HG03103 (cell line): ENCODE data around the gene MYORG.
"Not testable (repeated sequence)": the region's sequence is repeated elsewhere in the genome, so short reads cannot be mapped to it uniquely, and the experiment has no call there.

Source experiments
- ATAC-seq: cut with Tn5 transposase; IDR thresholded peaks from one replicate; pipeline ENCODE4 v1.9.1; 2021; ENCODE audit warnings: low read depth; ENCODE audit not compliant: unreplicated experiment

Gene MYORG

DNA sequence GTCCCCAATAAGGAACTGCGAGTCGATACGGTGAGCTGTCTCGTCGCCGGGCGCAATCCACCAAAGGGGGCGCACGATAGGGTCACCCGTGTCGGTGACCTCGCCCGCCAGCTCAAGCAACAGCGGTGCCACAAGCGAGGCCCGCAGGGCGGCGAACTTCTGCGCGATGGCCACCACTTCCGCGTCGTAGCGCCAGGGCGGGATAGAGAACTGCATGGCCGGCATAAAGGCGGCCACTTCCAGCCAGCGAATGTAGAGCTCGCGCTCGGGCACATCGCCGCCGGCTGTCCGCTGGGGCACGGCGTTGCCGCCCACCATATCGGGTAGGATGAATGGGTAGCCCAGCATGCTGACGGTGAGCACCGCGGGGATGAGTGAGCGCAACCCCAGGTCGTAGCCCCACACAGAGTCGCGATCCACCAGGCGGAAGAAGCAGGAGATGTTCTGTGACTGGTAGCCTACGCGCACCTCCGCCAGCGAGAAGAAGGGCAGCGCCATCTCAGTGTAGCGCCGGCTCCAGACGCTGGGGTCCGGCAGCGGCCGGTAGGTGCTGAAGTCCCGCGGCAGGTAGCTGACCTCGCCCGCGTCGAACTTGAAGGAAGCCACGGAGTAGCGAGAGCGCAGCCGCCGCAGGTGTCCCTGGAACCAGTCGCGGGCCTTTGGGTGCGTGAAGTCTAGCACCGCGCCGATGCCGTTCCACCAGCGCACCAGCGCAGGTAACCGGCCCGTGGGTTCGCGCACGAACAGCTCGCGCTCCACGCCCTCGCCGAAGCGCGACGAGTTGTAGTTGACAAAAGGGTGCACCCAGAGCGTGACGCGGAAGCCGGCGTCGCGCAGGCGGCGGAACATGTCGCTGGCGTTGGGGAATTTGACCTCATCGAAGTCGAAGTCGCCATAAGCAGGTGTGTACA lies 5.5 kb downstream of the MYORG start:
- no peak for ATAC-seq

DNA sequence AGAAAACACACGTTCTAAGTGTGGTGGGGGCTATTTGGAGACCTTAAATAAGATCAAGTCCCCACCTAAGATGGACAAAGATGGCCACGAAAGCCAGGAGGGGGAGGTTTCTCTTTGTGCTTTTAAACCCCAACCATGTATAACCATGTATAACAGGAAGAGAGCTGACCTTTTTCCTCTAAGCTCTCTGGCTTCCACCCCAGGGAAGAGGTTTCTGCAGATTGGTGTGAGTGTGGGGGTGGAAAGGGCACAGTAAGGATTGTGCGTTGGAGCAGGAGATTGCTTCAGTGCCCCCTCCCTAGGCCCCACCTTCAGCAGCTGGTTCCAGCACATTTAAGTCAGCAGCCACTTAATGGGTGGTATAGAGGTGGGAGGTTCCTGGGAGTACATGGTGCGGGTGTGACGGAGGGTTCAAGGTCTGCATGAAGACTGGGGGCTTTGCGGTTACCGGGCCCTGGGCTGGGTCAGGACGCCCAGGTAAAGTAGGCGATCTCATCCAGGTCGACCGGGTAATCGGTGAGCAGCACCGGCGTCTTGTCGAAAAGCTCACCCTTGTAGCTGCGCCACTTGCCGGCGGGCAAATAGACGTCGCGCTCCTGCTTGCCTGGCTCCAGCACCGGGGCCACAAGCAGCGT lies 6.2 kb downstream of the MYORG start:
- ATAC-seq: no peak

GRCh38 chr9:34369636-34370035 lies 7.1 kb downstream of the MYORG start:
- no peak for ATAC-seq

DNA sequence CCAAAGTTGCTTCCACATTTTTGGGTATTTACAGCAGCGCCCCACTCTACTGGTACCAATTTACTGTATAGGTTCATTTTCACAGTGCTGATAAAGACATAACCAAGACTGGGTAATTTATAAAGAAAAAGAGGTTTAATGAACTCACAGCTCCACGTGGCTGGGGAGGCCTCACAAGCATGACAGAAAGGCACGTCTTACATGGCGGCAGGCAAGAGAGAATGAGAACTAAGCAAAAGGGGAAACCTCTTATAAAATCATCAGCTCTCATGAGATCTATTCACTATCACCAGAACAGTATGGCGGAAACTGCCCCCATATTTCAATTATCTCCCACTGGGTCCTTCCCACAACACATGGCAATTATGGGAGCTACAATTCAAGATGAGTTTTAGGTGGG lies 7.9 kb downstream of the MYORG start:
- ATAC-seq: not testable (repeated sequence)

DNA sequence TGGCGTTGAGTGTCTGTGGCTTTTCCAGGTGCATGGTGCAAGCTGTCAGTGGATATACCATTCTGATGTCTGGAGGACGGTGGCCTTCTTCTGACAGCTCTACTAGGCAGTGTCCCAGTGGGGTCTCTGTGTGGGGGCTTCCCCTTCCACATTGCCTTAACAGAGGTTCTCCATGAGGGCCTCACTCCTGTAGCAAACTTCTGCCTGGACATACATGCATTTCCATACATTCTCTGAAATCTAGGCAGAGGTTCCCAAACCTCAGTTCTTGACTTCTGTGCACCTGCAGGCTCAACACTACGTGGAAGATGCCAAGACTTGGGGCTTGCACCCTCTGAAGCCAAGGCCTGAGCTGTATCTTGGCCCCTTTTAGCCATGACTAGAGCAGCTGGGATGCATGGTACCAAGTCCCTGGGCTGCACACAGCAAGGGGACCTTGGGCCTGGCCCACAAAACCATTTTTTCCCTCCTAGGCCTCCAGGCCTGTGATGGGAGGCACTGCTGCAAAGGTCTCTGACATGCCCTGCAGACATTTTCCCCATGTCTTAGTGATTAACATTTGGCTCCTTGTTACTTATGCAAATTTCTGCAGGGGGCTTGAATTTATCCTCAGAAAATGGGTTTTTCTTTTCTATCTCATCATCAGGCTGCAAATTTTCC lies 8.8 kb downstream of the MYORG start:
- not testable (repeated sequence) for ATAC-seq

GRCh38 chr9:34366365-34366764 lies 10.3 kb downstream of the MYORG start:
- no peak for ATAC-seq

DNA sequence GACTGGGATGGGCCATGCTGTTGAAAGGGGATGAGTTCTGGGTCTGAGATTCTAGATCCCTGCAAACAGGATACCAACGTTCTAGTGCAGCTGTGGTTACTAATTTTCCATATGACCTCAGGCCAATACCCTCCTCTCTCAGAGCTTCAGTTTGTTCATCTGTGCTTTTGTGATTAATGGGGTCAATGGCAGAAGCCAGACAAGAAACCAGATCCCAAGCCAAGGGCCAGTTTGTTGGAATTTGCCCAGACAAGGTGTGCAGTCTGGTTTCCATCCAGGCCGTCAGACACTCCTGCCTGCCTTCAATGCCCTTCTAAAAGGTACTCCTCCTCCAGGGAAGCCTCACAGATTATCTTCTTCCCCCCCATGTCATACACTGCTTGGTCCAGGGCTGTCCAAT lies 11.4 kb downstream of the MYORG start:
- ATAC-seq: no peak

DNA sequence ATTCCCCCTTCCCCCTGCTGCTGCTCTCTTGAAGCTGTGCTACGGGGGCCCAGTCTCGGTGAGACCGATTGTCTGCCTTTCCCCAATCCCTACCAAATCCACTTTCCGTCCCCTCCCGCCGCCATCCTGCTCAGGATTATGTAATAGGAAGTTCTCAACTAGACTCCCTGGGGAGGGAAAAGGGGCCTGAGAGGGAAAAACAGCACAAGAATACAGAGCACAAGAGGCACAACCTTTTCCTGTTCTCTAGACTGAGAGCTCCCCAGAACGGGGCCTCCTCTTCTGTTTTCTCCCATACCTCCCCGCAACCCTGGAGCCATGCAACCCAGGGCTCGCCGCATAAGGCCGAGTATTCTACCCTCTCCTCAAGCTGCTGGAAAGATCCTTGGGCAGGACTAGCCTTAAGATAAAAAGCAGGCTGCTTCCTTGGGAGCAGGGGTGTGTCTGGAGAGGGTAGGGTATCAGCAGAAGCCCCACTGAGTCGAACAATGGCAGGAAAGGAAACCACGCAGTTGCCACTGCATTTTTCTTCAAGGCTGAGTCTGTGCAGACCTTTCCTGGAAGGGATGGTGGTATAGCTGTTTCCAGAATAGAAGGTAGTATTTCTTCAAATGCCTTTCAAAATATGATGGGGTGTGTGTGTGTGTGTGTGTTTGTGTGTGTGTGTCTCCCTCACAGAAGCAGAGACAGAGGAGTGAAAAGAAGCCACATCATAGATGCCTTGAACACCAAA lies 12.9 kb downstream of the MYORG start:
- ATAC-seq: no peak

DNA sequence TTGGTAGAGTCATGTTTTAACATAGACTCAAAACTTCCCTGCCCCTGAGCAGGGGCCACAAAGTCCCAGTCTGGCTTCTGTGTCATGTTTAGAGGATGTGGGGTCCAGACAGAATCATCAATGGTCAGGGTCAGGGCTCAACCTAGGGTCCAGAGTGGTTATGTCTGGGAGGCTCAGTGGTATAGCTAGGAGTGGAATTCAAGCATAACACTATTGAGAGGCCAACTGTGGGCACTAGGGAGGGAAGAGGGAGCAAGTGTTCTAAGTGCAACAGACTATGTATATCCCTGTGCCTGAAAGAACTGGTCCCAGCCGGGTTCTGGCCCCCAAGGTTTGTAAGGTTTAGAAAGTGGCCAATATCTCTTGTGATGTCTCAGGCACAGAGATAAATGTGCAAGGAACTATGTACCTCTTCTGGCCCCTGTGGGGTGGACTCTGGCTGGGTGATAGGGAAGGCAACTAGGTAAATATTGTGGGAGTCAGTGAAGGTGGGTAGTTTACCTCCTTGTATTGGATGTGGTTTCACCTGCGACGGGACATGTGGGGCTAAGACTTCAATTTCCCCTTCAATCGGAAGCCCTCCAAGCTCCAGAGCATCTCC lies 14.0 kb downstream of the MYORG start:
- ATAC-seq: no peak

GRCh38 chr9:34352957-34353356 lies 23.7 kb downstream of the MYORG start:
- not testable (repeated sequence) for ATAC-seq

- not testable (repeated sequence) for ATAC-seq
Observed at GRCh38 chr9:34352122-34352652, 24.5 kb downstream of the MYORG start.

GRCh38 chr9:34349324-34349723 lies 27.4 kb downstream of the MYORG start:
- no peak for ATAC-seq

DNA sequence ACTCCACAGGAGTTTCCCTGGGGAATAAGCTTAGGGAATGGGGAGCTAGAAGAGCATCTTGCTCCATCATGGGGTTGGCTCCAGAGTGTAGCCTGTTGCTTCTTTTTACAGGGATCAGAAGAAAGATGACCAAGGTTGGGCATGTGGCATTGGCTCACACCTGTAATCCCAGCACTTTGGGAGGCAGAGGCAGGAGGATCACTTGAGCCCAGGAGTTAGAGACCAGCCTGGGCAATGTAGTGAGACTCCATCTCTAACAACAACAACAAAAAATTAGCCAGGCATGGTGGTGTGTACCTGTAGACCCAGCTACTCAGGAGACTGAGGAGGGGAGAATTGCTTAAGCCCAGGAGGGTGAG lies 28.9 kb downstream of the MYORG start:
- ATAC-seq: no peak

DNA sequence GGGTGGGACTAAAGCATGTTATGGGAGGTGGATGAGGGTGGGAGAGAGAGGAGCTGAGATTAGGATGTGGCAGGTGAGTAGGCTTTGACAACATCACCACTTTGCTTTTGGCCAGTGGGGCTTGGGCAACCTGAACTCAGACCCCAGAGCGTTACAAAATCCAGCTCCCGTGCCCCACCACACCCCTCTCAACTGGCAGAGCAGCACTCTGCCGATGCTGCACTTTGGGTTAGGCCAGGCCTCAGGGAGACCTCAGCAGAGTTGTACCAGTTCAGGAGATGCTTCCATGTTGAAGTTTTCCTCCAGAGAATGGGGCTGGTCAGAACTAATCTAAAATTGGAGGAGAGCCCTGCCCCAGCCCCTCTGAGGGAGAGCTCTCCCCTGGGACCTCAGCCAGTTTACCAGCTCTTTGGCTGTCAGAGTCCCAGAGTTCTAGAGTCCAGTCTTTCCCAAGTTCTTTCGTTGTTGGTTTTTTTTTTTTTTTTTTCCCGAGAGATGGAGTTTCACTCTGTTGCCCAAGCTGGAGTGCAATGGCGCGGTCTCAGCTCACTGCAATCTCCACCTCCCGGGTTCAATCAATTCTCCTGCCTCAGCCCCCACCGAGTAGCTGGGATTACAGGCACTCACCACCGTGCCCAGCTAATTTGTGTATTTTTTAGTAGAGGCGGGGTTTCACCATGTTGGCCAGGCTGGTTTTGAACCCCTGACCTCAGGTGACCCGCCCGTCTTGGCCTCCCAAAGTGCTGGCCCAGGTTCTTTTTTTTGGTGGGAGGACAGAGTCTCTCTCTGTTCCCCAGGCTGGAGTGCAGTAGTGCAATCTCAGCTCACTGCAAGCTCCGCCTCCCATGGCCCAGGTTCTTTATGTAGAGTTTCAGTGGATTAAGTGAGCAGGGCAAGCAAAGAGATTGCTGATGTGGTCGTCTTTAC lies 29.6 kb downstream of the MYORG start:
- ATAC-seq: no peak

GRCh38 chr9:34343605-34344004 lies 33.1 kb downstream of the MYORG start:
- no peak for ATAC-seq

DNA sequence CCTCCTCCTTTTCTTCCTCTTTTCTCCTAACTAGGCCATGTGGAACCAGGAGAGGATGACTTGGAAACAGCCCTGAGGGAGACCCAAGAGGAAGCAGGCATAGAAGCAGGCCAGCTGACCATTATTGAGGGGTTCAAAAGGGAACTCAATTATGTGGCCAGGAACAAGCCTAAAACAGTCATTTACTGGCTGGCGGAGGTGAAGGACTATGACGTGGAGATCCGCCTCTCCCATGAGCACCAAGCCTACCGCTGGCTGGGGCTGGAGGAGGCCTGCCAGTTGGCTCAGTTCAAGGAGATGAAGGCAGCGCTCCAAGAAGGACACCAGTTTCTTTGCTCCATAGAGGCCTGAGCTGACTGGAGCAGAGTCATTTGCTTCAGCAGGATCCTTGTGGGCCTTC lies 33.6 kb downstream of the MYORG start:
- ATAC-seq: no peak

GRCh38 chr9:34341659-34342295 lies 34.9 kb downstream of the MYORG start:
- ATAC-seq: no peak

GRCh38 chr9:34338665-34339385 lies 37.9 kb downstream of the MYORG start:
- no peak for ATAC-seq
